HepG2 (cell line): ENCODE data around the gene PURB. TPM values are rescaled to one million over a fixed set of nuclear protein-coding genes. Genes with fewer than 3 reads are reported as not detected.

Experiments
- CTCF ChIP-seq: sonication (generic); formaldehyde crosslinking; IDR thresholded peaks from 2 replicates; pipeline ENCODE4 v1.5.0; 2020; ENCODE audit warnings: mild to moderate bottlenecking, missing genetic modification reagents, moderate library complexity
- FOXJ3 ChIP-seq: sonication (generic); formaldehyde crosslinking; IDR thresholded peaks from 2 replicates; pipeline ENCODE4 v1.4.0; 2020; ENCODE audit warnings: missing genetic modification reagents, mild to moderate bottlenecking, borderline replicate concordance
- IKZF1 ChIP-seq: fragments of 450-650 bp; IDR thresholded peaks from 2 replicates; pipeline ENCODE4 v1.7.1; 2016
- MAF1 ChIP-seq: sonication (generic); formaldehyde crosslinking; IDR thresholded peaks from 2 replicates; pipeline ENCODE4 v1.5.0; 2020; ENCODE audit warnings: missing genetic modification reagents, borderline replicate concordance
- NCOR1 ChIP-seq: fragments of 200-600 bp; sonication (generic); IDR thresholded peaks from 2 replicates; pipeline ENCODE4 v1.7.0; 2017; ENCODE audit warnings: antibody characterized with exemption, low read length, borderline replicate concordance
- NFAT5 ChIP-seq: sonication (generic); formaldehyde crosslinking; IDR thresholded peaks from 2 replicates; pipeline ENCODE4 v1.4.0; 2020; ENCODE audit warnings: missing genetic modification reagents
- NFIB ChIP-seq: sonication (generic); formaldehyde crosslinking; IDR thresholded peaks from 2 replicates; pipeline ENCODE4 v1.9.0; 2021; ENCODE audit warnings: missing genetic modification reagents, mild to moderate bottlenecking, borderline replicate concordance
- POGZ ChIP-seq: sonication (generic); formaldehyde crosslinking; IDR thresholded peaks from 2 replicates; pipeline ENCODE4 v1.4.0; 2020; ENCODE audit warnings: mild to moderate bottlenecking, missing genetic modification reagents
- POLR2AphosphoS5 ChIP-seq: IDR thresholded peaks from 2 replicates; pipeline ENCODE4 v1.6.1; 2012; ENCODE audit warnings: low read depth, low read length
- PTBP1 ChIP-seq: fragments of 200-400 bp; formaldehyde crosslinking; IDR thresholded peaks from 2 replicates; pipeline ENCODE4 v1.6.1; 2018; ENCODE audit warnings: low read length, low read depth; ENCODE audit not compliant: poor library complexity, severe bottlenecking
- RAD21 ChIP-seq: fragments of 450-650 bp; formaldehyde crosslinking; IDR thresholded peaks from 2 replicates; pipeline ENCODE4 v1.5.0; 2020; ENCODE audit warnings: mild to moderate bottlenecking
- RARG ChIP-seq: sonication (generic); formaldehyde crosslinking; IDR thresholded peaks from 2 replicates; pipeline ENCODE4 v1.4.0; 2020; ENCODE audit warnings: low read depth, mild to moderate bottlenecking, missing genetic modification reagents
- REPIN1 ChIP-seq: sonication (generic); formaldehyde crosslinking; IDR thresholded peaks from 2 replicates; pipeline ENCODE4 v1.8.0; 2022; ENCODE audit warnings: missing genetic modification reagents, low read depth, mild to moderate bottlenecking, borderline replicate concordance
- SSRP1 ChIP-seq: IDR thresholded peaks from 2 replicates; pipeline ENCODE4 v1.6.1; 2016; ENCODE audit warnings: control low read depth
- ZBTB20 ChIP-seq: sonication (generic); formaldehyde crosslinking; IDR thresholded peaks from 2 replicates; pipeline ENCODE4 v1.8.1; 2023; ENCODE audit warnings: missing genetic modification reagents, low read depth, mild to moderate bottlenecking, borderline replicate concordance
- ZNF160 ChIP-seq: sonication (generic); formaldehyde crosslinking; IDR thresholded peaks from 2 replicates; pipeline ENCODE4 v1.8.0; 2022; ENCODE audit warnings: mild to moderate bottlenecking, inconsistent platforms, missing genetic modification reagents
- ZNF17 ChIP-seq: sonication (generic); formaldehyde crosslinking; IDR thresholded peaks from 2 replicates; pipeline ENCODE4 v1.5.0; 2020; ENCODE audit warnings: mild to moderate bottlenecking, missing genetic modification reagents
- ZNF205 ChIP-seq: IDR thresholded peaks from 2 replicates; pipeline ENCODE4 v1.6.1; 2018; ENCODE audit warnings: missing biosample characterization, missing genetic modification reagents
- ZNF484 ChIP-seq: sonication (generic); formaldehyde crosslinking; IDR thresholded peaks from 2 replicates; pipeline ENCODE4 v1.5.1; 2020; ENCODE audit warnings: mild to moderate bottlenecking, low read depth, missing genetic modification reagents, borderline replicate concordance
- ZNF737 ChIP-seq: sonication (generic); formaldehyde crosslinking; IDR thresholded peaks from 2 replicates; pipeline ENCODE4 v1.5.0; 2020; ENCODE audit warnings: missing genetic modification reagents, mild to moderate bottlenecking, borderline replicate concordance
- ZNF775 ChIP-seq: sonication (generic); formaldehyde crosslinking; IDR thresholded peaks from 2 replicates; pipeline ENCODE4 v1.4.0; 2020; ENCODE audit warnings: missing genetic modification reagents, mild to moderate bottlenecking, moderate library complexity, borderline replicate concordance
- ZNF784 ChIP-seq: sonication (generic); formaldehyde crosslinking; IDR thresholded peaks from 2 replicates; pipeline ENCODE4 v1.5.1; 2020; ENCODE audit warnings: missing genetic modification reagents, mild to moderate bottlenecking, borderline replicate concordance
- ZNF83 ChIP-seq: sonication (generic); formaldehyde crosslinking; IDR thresholded peaks from 2 replicates; pipeline ENCODE4 v1.4.0; 2020; ENCODE audit warnings: missing genetic modification reagents, mild to moderate bottlenecking, borderline replicate concordance
- polyA plus RNA-seq, 8 experiments: library from polyadenylated mRNA; depleted of rRNA in 3 of 8; stranded (reverse) in 7 of 8; unstranded in 1 of 8; fragments of >200 nt; fragmentation: Illumina TruSeq in 4 of 8; extraction: Trizol in 4 of 8; gene quantifications; 2 replicates each; pipeline versions ENCODE4 v1.2.1 to v1.2.3, GENCODE V29; 2011 to 2016; ENCODE audit warnings: low read depth in 4 of 8, missing spikeins in 1 of 8, mixed read lengths in 1 of 8; ENCODE audit not compliant: insufficient read depth in 1 of 8
- total RNA-seq, 5 experiments: library from RNA; depleted of rRNA; stranded (reverse); fragments of >200 nt; fragmentation: Illumina TruSeq; extraction: Trizol; gene quantifications; 2 replicates each; pipeline ENCODE4 v1.2.3, GENCODE V29; 2016; ENCODE audit warnings: low read depth in 1 of 5

Gene PURB
- total and polyA plus RNA-seq, 2 of the 13 experiments (the other 11 are each of a cell fraction or from before 2014, with no cell fraction given) = 2.3 to 4.3 TPM

GRCh38 chr7:44847920-44848634 lies 37.3 kb downstream of the PURB start, which contains the start of gene H2AZ2 (continued):
- TF ChIP-seq NFAT5 (CRISPR knock-in tag) (0 out of 2 replicates have a peak, but pooled peaks have one; percentile 69), RAD21 (no peak), RARG (CRISPR knock-in tag) (0 out of 2 replicates have a peak, but pooled peaks have one; percentile 7), MAF1 (CRISPR knock-in tag) (no peak), NFIB (no peak), ZNF205 (no peak; the same call in 1 of the 2 replicates), ZNF83 (no peak), PTBP1 (no peak), ZNF737 (no peak), NCOR1 (peak; percentile 54; the same call in 1 of the 2 replicates), ZNF484 (CRISPR knock-in tag) (no peak), ZBTB20 (CRISPR knock-in tag) (peak; percentile 44; the same call in 1 of the 2 replicates), REPIN1 (CRISPR knock-in tag) (peak; percentile 65), IKZF1 (no peak), ZNF17 (CRISPR knock-in tag) (no peak), ZNF775 (no peak), CTCF (no peak), SSRP1 (CRISPR knock-in tag) (no peak), FOXJ3 (CRISPR knock-in tag) (peak; percentile 35; the same call in 1 of the 2 replicates), POLR2AphosphoS5 (peak; percentile 93), ZNF784 (CRISPR knock-in tag) (peak; percentile 44; the same call in 1 of the 2 replicates), ZNF160 (peak; percentile 56; the same call in 1 of the 2 replicates), POGZ (CRISPR knock-in tag) (peak; percentile 91)
